ENCODE data around the gene ASTN2. TPM values are rescaled to one million over a fixed set of nuclear protein-coding genes. Genes with fewer than 3 reads are reported as not detected.

Gene ASTN2
- total and polyA plus RNA-seq, 9 of the 15 experiments (the other 6 are each of a cell fraction or from before 2014, with no cell fraction given), result 0.56 to 3.5 (median 1.9) TPM

DNA sequence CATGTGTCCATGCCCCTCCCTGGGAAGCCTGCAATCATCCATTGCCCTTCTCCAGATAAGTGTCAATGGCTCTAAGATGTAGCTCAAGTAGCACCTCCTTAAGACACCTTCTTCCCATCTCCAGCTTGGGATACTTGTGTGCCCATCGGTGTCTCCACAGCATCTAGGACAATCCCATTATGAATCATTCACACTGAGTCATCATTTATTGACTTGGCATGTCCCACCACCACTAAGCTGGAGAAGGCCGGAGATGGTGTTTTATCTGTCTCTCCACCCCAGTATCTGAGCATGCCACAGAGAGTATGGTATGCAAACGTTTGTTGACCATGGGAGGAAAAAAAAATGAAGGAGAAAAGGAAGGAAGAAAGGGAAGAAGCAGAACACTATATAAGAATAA is 385.5 kb downstream of the ASTN2 start:
- H3K9ac ChIP-seq (ENCODE audit: insufficient read depth in 1 of 2, low read depth in 2 of 2, low read length in 2 of 2), result no peak overlapping the region
- ChIA-PET POLR2A (no interaction called here), CTCF (ENCODE audit: low intra/inter-chr PET ratio) (no interaction called here)
- no peaks in the 10 kb centered on the region for H3K4me1 ChIP-seq (replicated peaks in 1 of 2; ENCODE audit: control insufficient read depth in 2 of 2, insufficient read depth in 2 of 2, low read length in 2 of 2)
- H4K20me1 ChIP-seq (replicated peaks; ENCODE audit: control insufficient read depth, insufficient read depth, low read length), result no peaks in the 10 kb centered on the region
- in situ Hi-C loops (cut with MboI) (no loop called here), intact Hi-C loops (cut with micrococcal nuclease) (no loop called here)
- no peak for ATAC-seq
- no peaks in the 10 kb centered on the region for H3K9me3 ChIP-seq (replicated peaks; ENCODE audit: control insufficient read depth, insufficient read depth, low read depth, low read length)
- H3K79me2 ChIP-seq (ENCODE audit: control insufficient read depth, insufficient read depth, low read length), result no peaks in the 10 kb centered on the region
- no peak for FAIRE-seq
- BruUV-seq (replicated peaks), result no TSS peak
- no peaks in the 10 kb centered on the region for H3K27me3 ChIP-seq (ENCODE audit: control insufficient read depth in 2 of 2, insufficient read depth in 2 of 2, low read length in 2 of 2)
- H3K27ac ChIP-seq (ENCODE audit: extremely low read depth, low read depth, low read length), result no peak overlapping the region
- H2AFZ ChIP-seq (ENCODE audit: low read depth, low read length), result no peak overlapping the region
- no peak overlapping the region for H3K4me3 ChIP-seq
- no peaks in the 10 kb centered on the region for H3K9me1 ChIP-seq (ENCODE audit: control insufficient read depth, insufficient read depth, low read length)
- DNase-seq (ENCODE audit: extremely low read depth in 1 of 4, low spot score in 3 of 4), result no peak
- H3K36me3 ChIP-seq (ENCODE audit: control insufficient read depth, insufficient read depth, low read length), result no peaks in the 10 kb centered on the region
- H3K4me2 ChIP-seq (ENCODE audit: insufficient read depth, low read length), result no peak overlapping the region
- WGBS (ENCODE audit: insufficient coverage, low coverage, missing lambda C conversion rate), result 0% methylated on average over 3 of the region's 3 CpGs
- TF ChIP-seq, protein P1, sequence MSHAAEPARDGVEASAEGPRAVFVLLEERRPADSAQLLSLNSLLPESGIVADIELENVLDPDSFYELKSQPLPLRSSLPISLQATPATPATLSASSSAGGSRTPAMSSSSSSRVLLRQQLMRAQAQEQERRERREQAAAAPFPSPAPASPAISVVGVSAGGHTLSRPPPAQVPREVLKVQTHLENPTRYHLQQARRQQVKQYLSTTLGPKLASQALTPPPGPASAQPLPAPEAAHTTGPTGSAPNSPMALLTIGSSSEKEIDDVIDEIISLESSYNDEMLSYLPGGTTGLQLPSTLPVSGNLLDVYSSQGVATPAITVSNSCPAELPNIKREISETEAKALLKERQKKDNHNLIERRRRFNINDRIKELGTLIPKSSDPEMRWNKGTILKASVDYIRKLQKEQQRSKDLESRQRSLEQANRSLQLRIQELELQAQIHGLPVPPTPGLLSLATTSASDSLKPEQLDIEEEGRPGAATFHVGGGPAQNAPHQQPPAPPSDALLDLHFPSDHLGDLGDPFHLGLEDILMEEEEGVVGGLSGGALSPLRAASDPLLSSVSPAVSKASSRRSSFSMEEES (CRISPR knock-in tag; IDR thresholded peaks at IDR 0.05), result no peak
- TF ChIP-seq MEIS2 (IDR thresholded peaks at IDR 0.05; ENCODE audit: partially characterized antibody), result no peak
- TF ChIP-seq ZNF707 (CRISPR knock-in tag; conservative IDR thresholded peaks at IDR 0.05), result no peak
- TF ChIP-seq, protein P2, sequence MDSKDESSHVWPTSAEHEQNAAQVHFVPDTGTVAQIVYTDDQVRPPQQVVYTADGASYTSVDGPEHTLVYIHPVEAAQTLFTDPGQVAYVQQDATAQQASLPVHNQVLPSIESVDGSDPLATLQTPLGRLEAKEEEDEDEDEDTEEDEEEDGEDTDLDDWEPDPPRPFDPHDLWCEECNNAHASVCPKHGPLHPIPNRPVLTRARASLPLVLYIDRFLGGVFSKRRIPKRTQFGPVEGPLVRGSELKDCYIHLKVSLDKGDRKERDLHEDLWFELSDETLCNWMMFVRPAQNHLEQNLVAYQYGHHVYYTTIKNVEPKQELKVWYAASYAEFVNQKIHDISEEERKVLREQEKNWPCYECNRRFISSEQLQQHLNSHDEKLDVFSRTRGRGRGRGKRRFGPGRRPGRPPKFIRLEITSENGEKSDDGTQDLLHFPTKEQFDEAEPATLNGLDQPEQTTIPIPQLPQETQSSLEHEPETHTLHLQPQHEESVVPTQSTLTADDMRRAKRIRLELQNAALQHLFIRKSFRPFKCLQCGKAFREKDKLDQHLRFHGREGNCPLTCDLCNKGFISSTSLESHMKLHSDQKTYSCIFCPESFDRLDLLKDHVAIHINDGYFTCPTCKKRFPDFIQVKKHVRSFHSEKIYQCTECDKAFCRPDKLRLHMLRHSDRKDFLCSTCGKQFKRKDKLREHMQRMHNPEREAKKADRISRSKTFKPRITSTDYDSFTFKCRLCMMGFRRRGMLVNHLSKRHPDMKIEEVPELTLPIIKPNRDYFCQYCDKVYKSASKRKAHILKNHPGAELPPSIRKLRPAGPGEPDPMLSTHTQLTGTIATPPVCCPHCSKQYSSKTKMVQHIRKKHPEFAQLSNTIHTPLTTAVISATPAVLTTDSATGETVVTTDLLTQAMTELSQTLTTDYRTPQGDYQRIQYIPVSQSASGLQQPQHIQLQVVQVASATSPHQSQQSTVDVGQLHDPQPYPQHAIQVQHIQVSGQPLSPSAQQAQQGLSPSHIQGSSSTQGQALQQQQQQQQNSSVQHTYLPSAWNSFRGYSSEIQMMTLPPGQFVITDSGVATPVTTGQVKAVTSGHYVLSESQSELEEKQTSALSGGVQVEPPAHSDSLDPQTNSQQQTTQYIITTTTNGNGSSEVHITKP (IDR thresholded peaks at IDR 0.05; ENCODE audit: partially characterized antibody), result no peak
- no peak for TF ChIP-seq SMC3 (conservative IDR thresholded peaks at IDR 0.05; ENCODE audit: insufficient read depth, low read depth, low read length)
- no peak for TF ChIP-seq CCAR2 (IDR thresholded peaks at IDR 0.05; ENCODE audit: low read depth, low read length)
- TF ChIP-seq ZNF232 (CRISPR knock-in tag; IDR thresholded peaks at IDR 0.05), result no peak
- no peak for TF ChIP-seq HNRNPLL (IDR thresholded peaks at IDR 0.05; ENCODE audit: low read depth, low read length, poor library complexity, severe bottlenecking)
- TF ChIP-seq, protein P3, sequence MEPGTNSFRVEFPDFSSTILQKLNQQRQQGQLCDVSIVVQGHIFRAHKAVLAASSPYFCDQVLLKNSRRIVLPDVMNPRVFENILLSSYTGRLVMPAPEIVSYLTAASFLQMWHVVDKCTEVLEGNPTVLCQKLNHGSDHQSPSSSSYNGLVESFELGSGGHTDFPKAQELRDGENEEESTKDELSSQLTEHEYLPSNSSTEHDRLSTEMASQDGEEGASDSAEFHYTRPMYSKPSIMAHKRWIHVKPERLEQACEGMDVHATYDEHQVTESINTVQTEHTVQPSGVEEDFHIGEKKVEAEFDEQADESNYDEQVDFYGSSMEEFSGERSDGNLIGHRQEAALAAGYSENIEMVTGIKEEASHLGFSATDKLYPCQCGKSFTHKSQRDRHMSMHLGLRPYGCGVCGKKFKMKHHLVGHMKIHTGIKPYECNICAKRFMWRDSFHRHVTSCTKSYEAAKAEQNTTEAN (CRISPR knock-in tag; IDR thresholded peaks at IDR 0.05), result no peak
- no peak for TF ChIP-seq ZNF311 (CRISPR knock-in tag; IDR thresholded peaks at IDR 0.05)
- no peak for TF ChIP-seq L3MBTL2 (IDR thresholded peaks at IDR 0.05)
- TF ChIP-seq, protein P4, sequence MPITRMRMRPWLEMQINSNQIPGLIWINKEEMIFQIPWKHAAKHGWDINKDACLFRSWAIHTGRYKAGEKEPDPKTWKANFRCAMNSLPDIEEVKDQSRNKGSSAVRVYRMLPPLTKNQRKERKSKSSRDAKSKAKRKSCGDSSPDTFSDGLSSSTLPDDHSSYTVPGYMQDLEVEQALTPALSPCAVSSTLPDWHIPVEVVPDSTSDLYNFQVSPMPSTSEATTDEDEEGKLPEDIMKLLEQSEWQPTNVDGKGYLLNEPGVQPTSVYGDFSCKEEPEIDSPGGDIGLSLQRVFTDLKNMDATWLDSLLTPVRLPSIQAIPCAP (CRISPR knock-in tag; IDR thresholded peaks at IDR 0.05; ENCODE audit: borderline replicate concordance), result no peak
- TF ChIP-seq, protein P5, sequence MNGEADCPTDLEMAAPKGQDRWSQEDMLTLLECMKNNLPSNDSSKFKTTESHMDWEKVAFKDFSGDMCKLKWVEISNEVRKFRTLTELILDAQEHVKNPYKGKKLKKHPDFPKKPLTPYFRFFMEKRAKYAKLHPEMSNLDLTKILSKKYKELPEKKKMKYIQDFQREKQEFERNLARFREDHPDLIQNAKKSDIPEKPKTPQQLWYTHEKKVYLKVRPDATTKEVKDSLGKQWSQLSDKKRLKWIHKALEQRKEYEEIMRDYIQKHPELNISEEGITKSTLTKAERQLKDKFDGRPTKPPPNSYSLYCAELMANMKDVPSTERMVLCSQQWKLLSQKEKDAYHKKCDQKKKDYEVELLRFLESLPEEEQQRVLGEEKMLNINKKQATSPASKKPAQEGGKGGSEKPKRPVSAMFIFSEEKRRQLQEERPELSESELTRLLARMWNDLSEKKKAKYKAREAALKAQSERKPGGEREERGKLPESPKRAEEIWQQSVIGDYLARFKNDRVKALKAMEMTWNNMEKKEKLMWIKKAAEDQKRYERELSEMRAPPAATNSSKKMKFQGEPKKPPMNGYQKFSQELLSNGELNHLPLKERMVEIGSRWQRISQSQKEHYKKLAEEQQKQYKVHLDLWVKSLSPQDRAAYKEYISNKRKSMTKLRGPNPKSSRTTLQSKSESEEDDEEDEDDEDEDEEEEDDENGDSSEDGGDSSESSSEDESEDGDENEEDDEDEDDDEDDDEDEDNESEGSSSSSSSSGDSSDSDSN (IDR thresholded peaks at IDR 0.05; ENCODE audit: borderline replicate concordance in 1 of 2, low read depth in 2 of 2, low read length in 2 of 2), result no peak

Data from K562 (cell line).